Measurements from ENCODE around the gene KLF3. TPM values are rescaled to one million over a fixed set of nuclear protein-coding genes. Genes with fewer than 3 reads are reported as not detected.

KLF3 gene
- total and polyA plus RNA-seq, 11 donors: 7.4 to 36.4 (median 20.8) TPM

GRCh38 chr4:38618505-38618904, 45.5 kb upstream of the KLF3 start:
- Histone ChIP-seq H3K4me1 (peaks cover 0 to 44% (median 2%) of the 10 kb centered on the region in 12 donors), H3K36me3 (no peaks in the 10 kb centered on the region), H3K9me3 (no peaks in the 10 kb centered on the region), H3K27me3 (no peaks in the 10 kb centered on the region), H3K27ac (no peak overlapping the region), H3K4me3 (no peak overlapping the region)
- TF ChIP-seq CTCF (IDR thresholded peaks at IDR 0.05) (no peak), POLR2A (IDR thresholded peaks at IDR 0.05) (no peak)
- ATAC-seq (no peak), DNase-seq (no peak)
- WGBS, 4 donors: 95 to 99% (median 98%) methylated on average over 3 of the region's 3 CpGs
- intact Hi-C loops (cut with DNase I): no loop called here

GRCh38 chr4:38619316-38619715, 44.7 kb upstream of the KLF3 start:
- TF ChIP-seq POLR2A (IDR thresholded peaks at IDR 0.05): no peak
- TF ChIP-seq CTCF (IDR thresholded peaks at IDR 0.05): no peak
- Histone ChIP-seq H3K4me3 (no peak overlapping the region), H3K36me3 (no peaks in the 10 kb centered on the region), H3K27me3 (no peaks in the 10 kb centered on the region), H3K9me3 (no peaks in the 10 kb centered on the region), H3K4me1 (peaks cover 0 to 36% (median 0%) of the 10 kb centered on the region in 12 donors), H3K27ac (no peak overlapping the region)
- DNase-seq (no peak), ATAC-seq (no peak)
- WGBS, 4 donors: 91 to 95% (median 93%) methylated on average over 3 of the region's 3 CpGs
- intact Hi-C loops (cut with DNase I): no loop called here

GRCh38 chr4:38620065-38620464, 43.9 kb upstream of the KLF3 start:
- Histone ChIP-seq H3K4me1 (peaks cover 0 to 28% (median 0%) of the 10 kb centered on the region in 12 donors), H3K27ac (no peak overlapping the region)

GRCh38 chr4:38620527-38621027, 43.4 kb upstream of the KLF3 start:
- Histone ChIP-seq H3K27ac (no peak overlapping the region), H3K36me3 (no peaks in the 10 kb centered on the region), H3K4me1 (peaks cover 0 to 26% (median 0%) of the 10 kb centered on the region in 12 donors), H3K4me3 (no peak overlapping the region), H3K9me3 (no peaks in the 10 kb centered on the region), H3K27me3 (no peaks in the 10 kb centered on the region)
- TF ChIP-seq POLR2A (IDR thresholded peaks at IDR 0.05) (no peak), CTCF (IDR thresholded peaks at IDR 0.05) (no peak)
- intact Hi-C loops (cut with DNase I): no loop called here
- DNase-seq: no peak
- whole genome bisulfite sequencing, 4 donors: 82 to 85% (median 84%) methylated on average over 2 of the region's 2 CpGs
- ATAC-seq: no peak

More at GRCh38 chr4:38620065-38620464, 43.9 kb upstream of the KLF3 start:
- intact Hi-C loops (cut with DNase I): no loop called here
- H3K4me3 ChIP-seq: no peak overlapping the region
- DNase-seq: no peak
- 55 to 77% (median 67%) methylated on average over 1 of the region's 1 CpG for WGBS, 4 donors
- no peaks in the 10 kb centered on the region for H3K9me3 ChIP-seq
- TF ChIP-seq CTCF (IDR thresholded peaks at IDR 0.05) (no peak), POLR2A (IDR thresholded peaks at IDR 0.05) (no peak)
- H3K36me3 ChIP-seq: no peaks in the 10 kb centered on the region
- ATAC-seq: no peak
- no peaks in the 10 kb centered on the region for H3K27me3 ChIP-seq

All from heart left ventricle (tissue), 16 donors.